ENCODE measurements around the gene ZNF688.
"Not testable (repeated sequence)": the region's sequence is repeated elsewhere in the genome, so short reads cannot be mapped to it uniquely, and the experiment has no call there.

ZNF688 gene

GRCh38 chr16:30532285-30533145, 39.0 kb downstream of the ZNF688 start:
- no peak for DNase-seq

- DNase-seq, result peak; percentile 27
Measured at GRCh38 chr16:30530163-30531037, 41.1 kb downstream of the ZNF688 start.

DNA sequence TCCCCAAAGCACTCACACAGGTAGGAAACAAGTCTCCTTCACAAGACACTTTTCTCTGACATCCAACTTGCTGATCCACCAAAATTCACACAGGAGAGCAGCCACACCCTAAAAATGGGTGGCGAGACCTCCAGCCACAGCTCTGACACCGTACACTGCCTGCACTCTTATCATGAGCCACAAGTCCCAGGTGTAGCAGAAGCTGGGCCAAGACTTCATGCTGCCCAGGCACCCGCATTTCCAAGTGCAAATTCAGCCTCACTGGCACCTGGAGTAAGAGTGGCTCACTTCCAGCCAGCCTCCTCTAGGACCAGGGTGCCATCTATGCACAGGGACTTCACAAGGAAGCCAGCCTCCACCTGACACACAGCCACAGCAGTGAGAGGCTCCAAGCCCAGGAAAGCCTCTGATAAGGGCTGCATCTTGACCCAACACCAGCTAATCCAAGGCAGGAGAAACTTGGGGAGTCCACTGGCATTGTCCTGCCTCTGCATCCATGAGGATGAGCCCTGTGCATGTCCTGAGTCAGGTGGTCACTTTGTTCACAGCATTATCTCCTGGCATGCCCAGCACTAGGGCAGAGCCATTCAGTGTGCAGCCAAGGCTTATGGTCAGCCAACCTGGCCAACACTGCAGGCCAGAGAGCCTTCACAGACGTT, 42.6 kb downstream of the ZNF688 start:
- DNase-seq, result no peak

GRCh38 chr16:30527635-30528178, 43.8 kb downstream of the ZNF688 start:
- peak; percentile 11 for DNase-seq

GRCh38 chr16:30526823-30527634, 44.5 kb downstream of the ZNF688 start:
- DNase-seq, result peak; percentile 93

DNA sequence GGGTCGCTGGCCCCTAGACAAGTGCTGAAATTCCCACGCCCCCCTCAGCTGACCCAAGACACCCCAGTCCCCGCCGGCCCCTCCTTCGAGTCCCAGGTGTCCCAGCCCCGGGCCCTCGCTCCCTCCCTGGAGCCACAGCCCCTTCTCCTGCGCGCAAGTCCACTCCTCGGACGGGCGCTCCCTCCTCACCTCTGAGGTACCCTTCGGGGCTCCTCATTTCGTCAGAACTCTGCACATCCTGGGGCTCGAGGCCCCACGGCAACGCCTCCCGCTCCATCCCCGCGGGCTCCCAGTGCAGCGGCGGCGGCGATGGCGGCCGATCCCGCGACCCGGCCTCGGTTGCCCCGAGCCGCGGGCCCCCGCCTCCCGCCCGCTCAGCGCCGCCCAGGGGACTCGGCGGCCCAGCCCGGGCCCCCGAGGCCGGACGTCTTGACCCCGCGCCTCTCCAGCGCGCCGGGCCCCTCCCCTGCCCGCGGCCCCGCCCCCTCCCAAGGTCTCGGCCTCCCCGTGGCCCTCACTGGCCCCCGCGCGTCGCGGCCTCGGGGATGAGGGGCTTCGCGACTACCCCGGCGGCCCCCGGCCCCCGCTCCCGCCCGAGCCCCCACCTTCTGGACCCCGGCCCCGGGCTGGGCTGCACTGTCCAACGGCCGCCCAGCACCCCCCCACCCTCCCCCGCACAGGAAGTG, 45.2 kb downstream of the ZNF688 start, which contains the start of gene ZNF768:
Gene ZNF768 (minus strand): TSS at position 430 of the 686 bp plus-strand sequence. CDS start 153 bp downstream, at position 277.
- DNase-seq, result no peak

GRCh38 chr16:30525844-30526136, 45.7 kb downstream of the ZNF688 start:
- no peak for DNase-seq

DNA sequence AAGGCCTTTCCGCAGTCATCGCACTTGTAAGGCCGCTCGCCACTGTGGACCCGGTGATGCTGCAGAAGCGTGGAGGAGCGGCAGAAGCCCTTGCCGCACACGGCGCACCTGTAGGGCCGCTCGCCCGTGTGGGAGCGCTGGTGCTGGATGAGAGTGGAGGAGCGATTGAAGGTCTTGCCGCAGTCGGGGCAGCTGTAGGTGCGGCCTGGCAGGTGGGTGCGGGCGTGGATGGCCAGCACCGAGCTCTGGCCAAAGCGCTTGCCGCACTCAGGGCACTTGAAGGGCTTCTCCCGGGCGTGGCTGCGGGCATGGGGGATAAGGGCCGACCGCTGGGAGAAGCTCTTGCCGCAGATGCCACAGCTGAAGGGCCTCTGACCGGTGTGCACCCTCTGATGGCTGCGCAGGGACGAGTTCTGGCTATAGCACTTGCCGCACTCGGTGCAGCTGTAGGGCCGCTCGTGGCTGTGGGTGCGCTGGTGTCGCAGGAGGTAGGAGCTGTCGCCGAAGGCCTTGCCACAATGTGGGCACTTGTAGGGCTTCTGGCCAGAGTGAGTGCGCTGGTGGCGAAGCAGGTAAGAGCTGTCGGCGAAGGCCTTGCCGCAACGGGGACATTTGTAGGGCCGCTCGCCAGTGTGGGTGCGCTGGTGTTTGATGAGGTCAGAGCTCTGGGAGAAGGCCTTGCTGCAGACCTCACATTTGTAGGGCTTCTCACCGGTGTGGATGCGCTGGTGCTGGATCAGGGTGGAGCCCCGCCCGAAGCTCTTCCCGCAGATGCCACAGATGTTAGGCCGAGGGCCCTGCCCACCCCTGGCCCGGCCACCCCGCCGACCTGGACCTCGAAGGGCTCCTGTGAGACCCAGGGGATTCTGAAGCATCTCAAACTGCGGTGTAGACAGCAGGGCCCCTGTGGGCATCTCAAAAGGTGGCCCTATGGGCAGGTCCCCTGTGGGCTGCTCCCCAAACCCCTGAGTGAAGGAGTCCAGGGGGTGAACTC, 46.6 kb downstream of the ZNF688 start:
- DNase-seq, result no peak

- DNase-seq, result no peak
Measured at GRCh38 chr16:30523768-30524574, 47.5 kb downstream of the ZNF688 start.

DNA sequence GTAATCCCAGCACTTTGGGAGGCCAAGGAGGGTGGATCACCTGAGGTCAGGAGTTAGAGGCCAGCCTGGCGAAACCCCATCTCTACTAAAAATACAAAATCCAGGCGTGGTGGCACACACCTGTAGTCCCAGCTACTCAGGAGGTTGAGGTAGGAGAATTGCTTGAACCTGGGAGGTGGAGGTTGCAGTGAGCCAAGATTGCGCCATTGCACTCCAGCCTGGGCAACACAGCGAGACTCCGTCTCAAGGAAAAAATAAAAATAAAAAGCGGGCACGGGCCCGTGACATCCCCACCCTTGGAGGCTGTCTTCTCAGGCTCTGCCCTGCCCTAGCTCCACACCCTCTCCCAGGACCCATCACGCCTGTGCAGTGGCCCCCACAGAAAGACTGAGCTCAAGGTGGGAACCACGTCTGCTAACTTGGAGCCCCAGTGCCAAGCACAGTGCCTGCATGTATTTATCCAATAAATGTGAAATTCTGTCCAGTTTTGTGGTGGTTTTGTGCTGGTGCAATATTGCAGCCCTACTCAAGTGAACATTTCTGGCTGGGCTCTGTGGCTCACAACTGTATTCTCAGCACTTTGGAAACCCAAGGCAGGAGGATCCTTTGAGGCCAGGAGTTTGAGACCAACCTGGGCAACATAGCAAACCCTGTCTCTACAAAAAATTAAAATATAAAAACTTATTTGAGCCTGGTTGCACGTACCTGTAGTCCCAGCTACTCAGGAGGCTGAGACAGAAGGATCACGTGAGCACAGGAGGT, 48.6 kb downstream of the ZNF688 start:
- DNase-seq, result not testable (repeated sequence)

- DNase-seq, result no peak
Measured at GRCh38 chr16:30521873-30522641, 49.5 kb downstream of the ZNF688 start.

GRCh38 chr16:30521476-30521872, 50.0 kb downstream of the ZNF688 start:
- no peak for DNase-seq

Data from CD4-positive, alpha-beta T cell treated with Interleukin-4 for 4 hours (primary cell).